H1 (cell line): Measurements from ENCODE around the gene ADRM1. TPM values are rescaled to one million over a fixed set of nuclear protein-coding genes. Genes with fewer than 3 reads are reported as not detected.

Source experiments
- CTCF ChIA-PET: fragments of 300-600 bp; sonication (Branson Sonifier 250); formaldehyde crosslinking; loops from one replicate; lab custom pipeline; 2021; ENCODE audit not compliant: partially characterized antibody; lab: Charles Lee
- POLR2A ChIA-PET: fragments of 300-600 bp; sonication (Branson Sonifier 250); formaldehyde crosslinking; loops from one replicate; lab custom pipeline; 2021; ENCODE audit warnings: inconsistent platforms; ENCODE audit not compliant: partially characterized antibody; lab: Charles Lee
- DNase-seq, 2 experiments: peaks; one replicate each; pipeline versions ENCODE4 v3.0.0 to v3.0.0-alpha.2; 2010 to 2022; ENCODE audit warnings: low spot score in 2 of 2, low read depth in 1 of 2, mixed read lengths in 1 of 2
- FAIRE-seq: peaks from 2 replicates; lab custom pipeline; 2011; peaks lifted over from hg19 to GRCh38; lab: Jason Lieb, UNC
- H2AFZ ChIP-seq: 2 replicates; pipeline ENCODE4 v1.8.1; 2012; ENCODE audit warnings: low read length, inconsistent platforms
- H2AK5ac ChIP-seq: 2 replicates; pipeline ENCODE4 v1.6.1; 2013; ENCODE audit warnings: low read depth, low read length
- H2BK120ac ChIP-seq: replicated peaks from 2 replicates; pipeline ENCODE3; 2013; ENCODE audit warnings: low read depth, low read length, inconsistent platforms
- H2BK12ac ChIP-seq: 2 replicates; pipeline ENCODE4 v1.6.1; 2013; ENCODE audit warnings: low read depth, low read length
- H2BK15ac ChIP-seq: 2 replicates; pipeline ENCODE4 v1.6.1; 2013; ENCODE audit warnings: low read length
- H2BK20ac ChIP-seq: 2 replicates; pipeline ENCODE4 v1.6.1; 2013; ENCODE audit warnings: low read length
- H2BK5ac ChIP-seq: 2 replicates; pipeline ENCODE4 v1.6.1; 2013; ENCODE audit warnings: low read depth, low read length
- H3K14ac ChIP-seq: 2 replicates; pipeline ENCODE4 v1.6.1; 2013; ENCODE audit warnings: inconsistent platforms; ENCODE audit not compliant: insufficient read length
- H3K18ac ChIP-seq: 2 replicates; pipeline ENCODE4 v1.6.1; 2013; ENCODE audit warnings: low read length; ENCODE audit errors: extremely low read depth
- H3K23ac ChIP-seq: 2 replicates; pipeline ENCODE4 v1.6.1; 2013; ENCODE audit warnings: inconsistent platforms; ENCODE audit not compliant: insufficient read length
- H3K23me2 ChIP-seq: 2 replicates; pipeline ENCODE4 v1.6.1; 2013; ENCODE audit warnings: low read depth, low read length
- H3K27ac ChIP-seq: 2 replicates; pipeline ENCODE4 v1.6.1; 2011; ENCODE audit warnings: low read depth, low read length, inconsistent platforms
- H3K27me3 ChIP-seq, 4 experiments: replicated peaks in 1 of 4; 1 replicate in 1 of 4; 2 replicates in 3 of 4; pipeline versions ENCODE4 v1.6.1 to v1.8.1; 2011 to 2013; ENCODE audit warnings: low read length in 3 of 4, mild to moderate bottlenecking in 3 of 4, inconsistent platforms in 2 of 4, mixed read lengths in 2 of 4, moderate library complexity in 1 of 4; ENCODE audit not compliant: control insufficient read depth in 3 of 4, insufficient read depth in 3 of 4; ENCODE audit errors: extremely low read depth in 1 of 4
- H3K36me3 ChIP-seq, 4 experiments: 2 replicates each; pipeline versions ENCODE4 v1.6.1 to v1.8.1; 2011 to 2013; ENCODE audit warnings: mild to moderate bottlenecking in 4 of 4, low read length in 3 of 4, moderate library complexity in 2 of 4, control low read depth in 1 of 4, inconsistent platforms in 1 of 4; ENCODE audit not compliant: insufficient read depth in 4 of 4, control insufficient read depth in 2 of 4
- H3K4ac ChIP-seq: replicated peaks from 2 replicates; pipeline ENCODE3; 2013; ENCODE audit warnings: low read length, low read depth, mixed read lengths, inconsistent platforms; ENCODE audit not compliant: insufficient read length
- H3K4me1 ChIP-seq, 4 experiments: replicated peaks in 1 of 4; 1 replicate in 1 of 4; 2 replicates in 3 of 4; pipeline versions ENCODE4 v1.6.1 to v1.8.1; 2011 to 2013; ENCODE audit warnings: low read length in 3 of 4, inconsistent platforms in 2 of 4, mixed read lengths in 1 of 4; ENCODE audit not compliant: insufficient read depth in 4 of 4, control insufficient read depth in 3 of 4
- H3K4me2 ChIP-seq, 2 experiments: 2 replicates each; pipeline versions ENCODE4 v1.6.1 to v1.8.1; 2011 to 2013; ENCODE audit warnings: low read depth in 2 of 2, low read length in 2 of 2, control low read depth in 1 of 2, inconsistent platforms in 1 of 2, mild to moderate bottlenecking in 1 of 2; ENCODE audit not compliant: insufficient read depth in 1 of 2
- H3K4me3 ChIP-seq, 4 experiments: fragments of 200-600, 300-600 bp in 1 of 4; sonication (generic), shearing (Covaris generic), sonication (Bioruptor Twin) in 1 of 4; 2 replicates each; pipeline versions ENCODE4 v1.5.1 to v1.8.1; 2011 to 2016; ENCODE audit warnings: low read length in 4 of 4, low read depth in 3 of 4, control low read depth in 2 of 4, inconsistent platforms in 2 of 4, mild to moderate bottlenecking in 2 of 4, mixed read lengths in 1 of 4, moderate library complexity in 1 of 4; ENCODE audit not compliant: insufficient read depth in 2 of 4; ENCODE audit errors: extremely low read depth in 1 of 4
- H3K56ac ChIP-seq: replicated peaks from 2 replicates; pipeline ENCODE3; 2013; ENCODE audit warnings: low read depth, mild to moderate bottlenecking, mixed read lengths, low read length, inconsistent platforms; ENCODE audit not compliant: insufficient read length
- H3K79me1 ChIP-seq: 2 replicates; pipeline ENCODE4 v1.6.1; 2013; ENCODE audit warnings: low read depth, low read length, control low read depth
- H3K79me2 ChIP-seq, 2 experiments: 2 replicates each; pipeline versions ENCODE4 v1.6.1 to v1.8.1; 2012 to 2013; ENCODE audit warnings: low read length in 2 of 2, mild to moderate bottlenecking in 2 of 2, inconsistent platforms in 1 of 2; ENCODE audit not compliant: insufficient read depth in 2 of 2, control insufficient read depth in 1 of 2
- H3K9ac ChIP-seq, 4 experiments: replicated peaks in 1 of 4; 1 replicate in 1 of 4; 2 replicates in 3 of 4; pipeline versions ENCODE4 v1.6.1 to v1.8.1; 2011 to 2013; ENCODE audit warnings: low read depth in 3 of 4, low read length in 3 of 4, control low read depth in 2 of 4, mild to moderate bottlenecking in 2 of 4, moderate library complexity in 2 of 4, inconsistent platforms in 1 of 4; ENCODE audit errors: extremely low read depth in 1 of 4
- H3K9me3 ChIP-seq, 2 experiments: 2 replicates each; pipeline versions ENCODE4 v1.6.1 to v1.8.1; 2012 to 2013; ENCODE audit warnings: mild to moderate bottlenecking in 2 of 2, moderate library complexity in 2 of 2, control low read depth in 1 of 2, inconsistent platforms in 1 of 2, low read depth in 1 of 2, low read length in 1 of 2, mixed read lengths in 1 of 2; ENCODE audit not compliant: insufficient read depth in 2 of 2
- H4K20me1 ChIP-seq, 2 experiments: replicated peaks in 1 of 2; 2 replicates each; pipeline versions ENCODE3 to v1.8.1; 2011 to 2013; ENCODE audit warnings: inconsistent platforms in 2 of 2, low read length in 2 of 2, mild to moderate bottlenecking in 1 of 2; ENCODE audit not compliant: insufficient read depth in 2 of 2, control insufficient read depth in 1 of 2
- H4K5ac ChIP-seq: 2 replicates; pipeline ENCODE4 v1.6.1; 2013; ENCODE audit warnings: low read length, low read depth, mixed read lengths, inconsistent platforms; ENCODE audit not compliant: insufficient read length
- H4K8ac ChIP-seq: 2 replicates; pipeline ENCODE4 v1.8.0; 2013; ENCODE audit warnings: mild to moderate bottlenecking, moderate library complexity, low read length, inconsistent platforms; ENCODE audit not compliant: insufficient read depth; ENCODE audit errors: extremely low read depth
- H4K91ac ChIP-seq: replicated peaks from 2 replicates; pipeline ENCODE3; 2013; ENCODE audit warnings: low read length, mixed read lengths, inconsistent platforms; ENCODE audit not compliant: insufficient read length
- CREB1 ChIP-seq: IDR thresholded peaks from 2 replicates; pipeline ENCODE4 v1.6.1; 2012; ENCODE audit warnings: inconsistent platforms
- EP300 ChIP-seq, 2 experiments: IDR thresholded peaks; 1 replicate in 1 of 2; 2 replicates in 1 of 2; pipeline ENCODE4 v1.6.1; 2011 to 2012; ENCODE audit warnings: low read depth in 2 of 2, low read length in 2 of 2, mild to moderate bottlenecking in 2 of 2, borderline replicate concordance in 1 of 2, inconsistent platforms in 1 of 2, moderate library complexity in 1 of 2
- POLR2AphosphoS5 ChIP-seq: IDR thresholded peaks from 2 replicates; pipeline ENCODE4 v1.6.1; 2011; ENCODE audit warnings: low read depth, low read length
- SP1 ChIP-seq: IDR thresholded peaks from 2 replicates; pipeline ENCODE4 v1.6.1; 2011; ENCODE audit warnings: low read depth, low read length
- YY1 ChIP-seq: IDR thresholded peaks from 2 replicates; pipeline ENCODE4 v1.6.1; 2011; ENCODE audit warnings: low read depth, mild to moderate bottlenecking, low read length
- WGBS, 2 experiments: shearing (Covaris generic) in 1 of 2; methylation state at CpG; one replicate each; pipeline versions ENCODE4 v1.1.6 to v1.1.7; 2013 to 2015; ENCODE audit warnings: low lambda C conversion rate in 2 of 2, mixed read lengths in 2 of 2, inconsistent platforms in 1 of 2, low coverage in 1 of 2, missing lambda C conversion rate in 1 of 2; ENCODE audit not compliant: insufficient replicate concordance in 2 of 2, insufficient coverage in 1 of 2, insufficient read length in 1 of 2; ENCODE audit errors: extremely low coverage in 1 of 2, missing lambda C conversion rate in 1 of 2; 5-methylcytosine and 5-hydroxymethylcytosine counted together
- polyA plus RNA-seq, 7 experiments: library from polyadenylated mRNA; depleted of rRNA in 3 of 7; stranded (reverse) in 5 of 7; unstranded in 2 of 7; fragments of >200 nt in 5 of 7; fragments of 200-250 nt in 2 of 7; gene quantifications; 1 replicate in 5 of 7; 2 replicates in 1 of 7; 4 replicates in 1 of 7; pipeline versions ENCODE4 v1.2.1 to v1.2.3, GENCODE V29; 2011 to 2013; ENCODE audit warnings: missing spikeins in 2 of 7, mixed read lengths in 2 of 7
- total RNA-seq: library from RNA; stranded (reverse); fragmentation: NEBNext Ultra II Directional; extraction: Animal tissue kit (Norgen Biotek cat#: 25700); gene quantifications from 2 replicates; pipeline ENCODE4 v1.2.1, GENCODE V29; 2021

Gene ADRM1
- total and polyA plus RNA-seq, 2 of the 8 experiments (the other 6 are each of a cell fraction or from before 2014, with no cell fraction given): 126 to 214 TPM

- no peak overlapping the region for H3K27ac ChIP-seq
- H2BK120ac ChIP-seq: no peak overlapping the region
- H3K4me3 ChIP-seq: no peak overlapping the region
- ChIA-PET POLR2A (no interaction called here), CTCF (no interaction called here)
- H3K36me3 ChIP-seq: peaks cover 5 to 29% (median 12%) of the 10 kb centered on the region in 4 experiments
- H3K9me3 ChIP-seq: no peaks in the 10 kb centered on the region
- H3K14ac ChIP-seq: no peak overlapping the region
- H3K79me2 ChIP-seq: no peaks in the 10 kb centered on the region
- H4K20me1 ChIP-seq: peaks cover 0 to 7% of the 10 kb centered on the region in 2 experiments
- H4K5ac ChIP-seq: no peak overlapping the region
- no peak overlapping the region for H2BK15ac ChIP-seq
- H2AFZ ChIP-seq: no peak overlapping the region
- H3K23ac ChIP-seq: no peak overlapping the region
- H2BK20ac ChIP-seq: no peak overlapping the region
- H2AK5ac ChIP-seq: no peak overlapping the region
- FAIRE-seq: no peak
- no peak overlapping the region for H3K18ac ChIP-seq
- no peak overlapping the region for H3K4me2 ChIP-seq
- H3K4me1 ChIP-seq: no peaks in the 10 kb centered on the region
- H2BK5ac ChIP-seq: no peak overlapping the region
- H3K79me1 ChIP-seq: no peaks in the 10 kb centered on the region; the same call in 1 of the 2 replicates
- no peak overlapping the region for H2BK12ac ChIP-seq
- WGBS, 2 experiments: 88% methylated on average over 11 of the region's 12 CpGs; no CpG with 5 or more reads in 1 of the 2 experiments
- no peak overlapping the region for H3K56ac ChIP-seq
- no peak overlapping the region for H4K91ac ChIP-seq
- H3K9ac ChIP-seq: no peak overlapping the region
- TF ChIP-seq YY1 (no peak), CREB1 (no peak), SP1 (no peak), EP300 (IDR thresholded peaks at IDR 0.05; ENCODE audit: borderline replicate concordance in 1 of 2, low read depth in 2 of 2, low read length in 2 of 2) (no peak), POLR2AphosphoS5 (no peak)
- TF ChIP-seq, all 59 proteins: peak for 0
- no peak overlapping the region for H4K8ac ChIP-seq
- H3K27me3 ChIP-seq: no peaks in the 10 kb centered on the region
- H3K4ac ChIP-seq: no peak overlapping the region
- DNase-seq: no peak
- no peaks in the 10 kb centered on the region for H3K23me2 ChIP-seq
Measured at GRCh38 chr20:62287759-62288534, 14.8 kb upstream of the ADRM1 start.
